K562 (cell line): ENCODE measurements around the gene ALDH7A1. TPM values are rescaled to one million over a fixed set of nuclear protein-coding genes. Genes with fewer than 3 reads are reported as not detected.

ENCODE experiments used
- CREB1 ChIP-seq, 2 experiments: sonication (generic) in 1 of 2; formaldehyde crosslinking in 1 of 2; IDR thresholded peaks; 2 replicates each; pipeline versions ENCODE4 v1.6.1 to v1.8.0; 2012 to 2022; ENCODE audit warnings: inconsistent platforms in 1 of 2, mild to moderate bottlenecking in 1 of 2, missing genetic modification reagents in 1 of 2, moderate library complexity in 1 of 2
- CREM ChIP-seq: IDR thresholded peaks from 2 replicates; pipeline ENCODE4 v1.6.1; 2014; ENCODE audit warnings: antibody characterized with exemption, low read depth
- DMBX1 ChIP-seq: fragments of 250-450 bp; sonication (Bioruptor Pico); IDR thresholded peaks from 2 replicates; pipeline ENCODE4 v1.8.0; 2022; ENCODE audit warnings: inconsistent platforms, mild to moderate bottlenecking, moderate library complexity, borderline replicate concordance
- FOXK2 ChIP-seq, 2 experiments: fragments of 450-650 bp; IDR thresholded peaks in 1 of 2; conservative IDR thresholded peaks in 1 of 2; 2 replicates each; pipeline ENCODE4 v1.6.1; 2016; ENCODE audit warnings: low read depth in 2 of 2, mild to moderate bottlenecking in 1 of 2
- FUS ChIP-seq: fragments of 200-400 bp; formaldehyde crosslinking; optimal IDR thresholded peaks from 2 replicates; pipeline ENCODE3; 2017; ENCODE audit warnings: low read depth, low read length
- HMBOX1 ChIP-seq: sonication (generic); IDR thresholded peaks from 2 replicates; pipeline ENCODE4 v1.6.1; 2016
- KLF6 ChIP-seq: fragments of 250-450 bp; sonication (Bioruptor Pico); IDR thresholded peaks from 2 replicates; pipeline ENCODE4 v1.4.0; 2020; ENCODE audit warnings: mild to moderate bottlenecking, moderate library complexity, borderline replicate concordance
- LCOR ChIP-seq: sonication (generic); formaldehyde crosslinking; IDR thresholded peaks from 2 replicates; pipeline ENCODE4 v1.8.0; 2022; ENCODE audit warnings: mild to moderate bottlenecking, missing genetic modification reagents
- MBD2 ChIP-seq: sonication (generic); IDR thresholded peaks from 2 replicates; pipeline ENCODE4 v1.6.1; 2016; ENCODE audit warnings: low read depth, borderline replicate concordance
- MLLT1 ChIP-seq, 2 experiments: fragments of 450-650 bp; IDR thresholded peaks; 2 replicates each; pipeline ENCODE4 v1.6.1; 2016
- MNT ChIP-seq, 2 experiments: fragments of 450-650 bp; conservative IDR thresholded peaks; 2 replicates each; pipeline ENCODE4 v1.6.1; 2017; ENCODE audit warnings: mild to moderate bottlenecking in 2 of 2, moderate library complexity in 2 of 2
- NFRKB ChIP-seq: fragments of 450-650 bp; IDR thresholded peaks from 2 replicates; pipeline ENCODE4 v1.6.1; 2016; ENCODE audit warnings: low read depth
- NRF1 ChIP-seq, 2 experiments: fragments of 450-650 bp; IDR thresholded peaks in 1 of 2; conservative IDR thresholded peaks in 1 of 2; 2 replicates each; pipeline ENCODE4 v1.6.1; 2014; ENCODE audit warnings: mild to moderate bottlenecking in 2 of 2
- RAD51 ChIP-seq: fragments of 450-650 bp; IDR thresholded peaks from 2 replicates; pipeline ENCODE4 v1.7.1; 2016; ENCODE audit warnings: low read depth, mild to moderate bottlenecking, borderline replicate concordance
- SP1 ChIP-seq: sonication (generic); formaldehyde crosslinking; IDR thresholded peaks from 2 replicates; pipeline ENCODE4 v1.8.1; 2022; ENCODE audit warnings: mild to moderate bottlenecking, missing genetic modification reagents
- TCFL5 ChIP-seq: fragments of 250-450 bp; sonication (Bioruptor Pico); conservative IDR thresholded peaks from 2 replicates; pipeline ENCODE4 v1.6.1; 2021; ENCODE audit warnings: mild to moderate bottlenecking, moderate library complexity, matching md5 sums
- USF1 ChIP-seq: sonication (generic); formaldehyde crosslinking; IDR thresholded peaks from 2 replicates; pipeline ENCODE4 v1.9.0; 2022; ENCODE audit warnings: mild to moderate bottlenecking, missing genetic modification reagents
- ZBTB49 ChIP-seq: sonication (generic); formaldehyde crosslinking; IDR thresholded peaks from 2 replicates; pipeline ENCODE4 v1.8.0; 2022; ENCODE audit warnings: missing genetic modification reagents, mild to moderate bottlenecking, borderline replicate concordance
- ZNF431 ChIP-seq: sonication (generic); formaldehyde crosslinking; IDR thresholded peaks from 2 replicates; pipeline ENCODE4 v1.8.0; 2022; ENCODE audit warnings: mild to moderate bottlenecking, missing genetic modification reagents
- polyA plus RNA-seq, 8 experiments: library from polyadenylated mRNA; depleted of rRNA in 4 of 8; stranded (reverse) in 5 of 8; unstranded in 3 of 8; fragments of >200 nt; fragmentation: Nextera tagmentation in 2 of 8; fragmentation: Illumina TruSeq in 1 of 8; extraction: Ambion mirVana in 2 of 8; extraction: Trizol in 1 of 8; gene quantifications; 2 replicates each; pipeline versions ENCODE4 v1.2.1 to v1.2.3, GENCODE V29; 2011 to 2014; ENCODE audit warnings: inconsistent platforms in 1 of 8, missing spikeins in 1 of 8
- total RNA-seq, 7 experiments: library from RNA; depleted of rRNA in 6 of 7; stranded (reverse); fragments of >200 nt in 6 of 7; fragmentation: Illumina TruSeq in 2 of 7; extraction: Trizol in 2 of 7; gene quantifications; 2 replicates each; pipeline versions ENCODE4 v1.2.1 to v1.2.3, GENCODE V29; 2011 to 2021; ENCODE audit warnings: low replicate concordance in 1 of 7

ALDH7A1 gene
- total and polyA plus RNA-seq, 9 of the 15 experiments (the other 6 are each of a cell fraction or from before 2014, with no cell fraction given) = 0.04 to 0.49 TPM; not detected in 7

GRCh38 chr5:126531543-126532120 lies 63.4 kb downstream of the ALDH7A1 start (continued):
- TF ChIP-seq MLLT1 (IDR thresholded peaks at IDR 0.05) (no peak), USF1 (CRISPR knock-in tag) (no peak), DMBX1 (no peak), CREM (0 out of 2 replicates have a peak, but pooled peaks have one; percentile 24), FOXK2 (conservative IDR thresholded peaks at IDR 0.05 in 1 of 2, IDR thresholded peaks at IDR 0.05 in 1 of 2; ENCODE audit: low read depth in 2 of 2) (peak; percentile 34 to 41; a peak in 2 of 4 replicates), TCFL5 (no peak), MNT (conservative IDR thresholded peaks at IDR 0.05) (peak in 1 of 2 experiments; percentile 29; a peak in 1 of 4 replicates), NFRKB (no peak), KLF6 (no peak), SP1 (CRISPR knock-in tag) (no peak), RAD51 (no peak), LCOR (CRISPR knock-in tag) (no peak), ZBTB49 (CRISPR knock-in tag) (no peak), ZNF431 (CRISPR knock-in tag) (no peak), FUS (no peak), NRF1 (conservative IDR thresholded peaks at IDR 0.05 in 1 of 2, IDR thresholded peaks at IDR 0.05 in 1 of 2) (no peak), MBD2 (no peak), HMBOX1 (peak; percentile 86), CREB1 (IDR thresholded peaks at IDR 0.05) (peak; percentile 42; the same call in 1 of the 2 replicates), CREB1 (CRISPR knock-in tag; IDR thresholded peaks at IDR 0.05) (no peak)
